Measurements from ENCODE around the gene MMP15.

Gene MMP15

DNA sequence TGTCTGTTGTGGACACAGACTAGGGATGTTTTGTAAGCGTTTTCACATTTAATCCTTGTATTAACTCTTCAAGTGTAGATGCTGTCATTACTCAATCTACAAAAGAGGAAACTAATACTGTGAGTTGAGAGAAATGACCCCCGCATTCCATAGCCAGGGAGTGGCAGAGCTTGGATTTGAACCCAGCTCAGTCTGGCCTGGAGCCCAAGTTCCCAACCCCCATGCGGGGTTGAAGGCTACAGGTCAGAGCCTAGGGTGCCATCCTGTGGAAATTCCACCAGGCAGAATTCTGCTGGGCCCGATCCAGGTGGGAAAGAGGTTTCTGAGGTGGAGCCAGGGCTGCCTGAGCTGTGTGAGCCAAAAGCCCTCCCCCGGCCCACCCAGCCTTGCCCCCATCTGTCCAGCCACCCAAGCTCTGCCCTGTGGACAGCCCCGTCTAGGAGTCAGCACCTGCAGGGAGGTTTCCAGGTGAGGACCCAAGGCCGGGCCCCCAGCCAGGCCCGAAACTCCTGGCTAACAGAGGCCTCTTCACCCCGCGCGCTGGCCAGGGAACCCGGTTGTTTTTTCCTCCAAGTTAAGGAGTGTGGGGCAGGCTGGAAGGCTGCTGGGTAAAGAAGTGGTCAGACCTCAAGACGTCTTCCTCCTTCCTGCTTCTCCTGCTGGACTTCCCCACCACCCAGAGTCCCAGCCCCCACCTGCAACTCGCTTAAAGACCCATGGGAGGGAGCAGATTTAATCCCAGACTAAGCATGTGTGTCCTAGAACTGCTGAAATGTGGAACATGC lies 5.7 kb downstream of the MMP15 start:
- no peak overlapping the region for H3K4me3 ChIP-seq (ENCODE audit: low read length)
- no peak overlapping the region for H3K27ac ChIP-seq (ENCODE audit: low read length)
- no peak overlapping the region for H3K9ac ChIP-seq (ENCODE audit: low read depth, low read length)
- no peaks in the 10 kb centered on the region for H3K9me3 ChIP-seq (ENCODE audit: insufficient read depth, low read depth, low read length)
- H3K36me3 ChIP-seq (ENCODE audit: insufficient read depth, low read depth, low read length), result no peaks in the 10 kb centered on the region
- H3K27me3 ChIP-seq (ENCODE audit: insufficient read depth, low read length), result no peaks in the 10 kb centered on the region
- H3K4me1 ChIP-seq (ENCODE audit: insufficient read depth, low read length), result peaks cover 13% of the 10 kb centered on the region

DNA sequence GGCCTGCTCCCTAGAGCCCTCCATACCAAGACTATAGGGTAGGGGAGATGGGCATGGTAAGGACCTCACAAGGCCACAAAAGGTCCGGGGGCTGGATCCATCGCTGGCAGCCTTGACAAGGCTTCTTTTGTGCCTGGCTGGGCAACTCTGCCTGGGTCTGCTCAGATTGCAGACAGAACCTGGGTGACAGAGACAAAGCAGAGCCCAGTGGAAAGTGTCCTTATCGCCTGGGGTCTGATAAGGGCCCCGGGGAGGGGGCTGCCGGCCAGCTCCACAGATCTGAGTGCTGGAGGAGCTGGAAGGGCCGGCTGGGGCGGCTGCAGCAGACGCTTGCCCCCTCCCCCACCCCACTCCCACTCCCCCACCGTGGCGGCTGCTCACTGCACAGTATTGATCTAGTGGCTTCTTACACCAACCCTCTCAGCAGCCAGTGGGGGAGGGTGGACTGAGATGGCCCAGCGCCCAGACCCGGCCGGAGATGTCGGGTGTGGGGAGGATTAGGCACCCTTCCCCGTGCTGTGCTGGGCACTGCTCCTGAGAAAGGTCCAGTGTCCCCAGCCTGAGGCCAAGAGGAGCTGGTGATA lies 7.2 kb downstream of the MMP15 start:
- Histone ChIP-seq H3K36me3 (ENCODE audit: insufficient read depth, low read depth, low read length) (peaks cover 4% of the 10 kb centered on the region; the same call in 1 of the 2 replicates), H3K27me3 (ENCODE audit: insufficient read depth, low read length) (no peaks in the 10 kb centered on the region), H3K4me3 (ENCODE audit: low read length) (no peak overlapping the region), H3K9me3 (ENCODE audit: insufficient read depth, low read depth, low read length) (no peaks in the 10 kb centered on the region), H3K27ac (ENCODE audit: low read length) (no peak overlapping the region), H3K9ac (ENCODE audit: low read depth, low read length) (no peak overlapping the region), H3K4me1 (ENCODE audit: insufficient read depth, low read length) (peaks cover 13% of the 10 kb centered on the region)

DNA sequence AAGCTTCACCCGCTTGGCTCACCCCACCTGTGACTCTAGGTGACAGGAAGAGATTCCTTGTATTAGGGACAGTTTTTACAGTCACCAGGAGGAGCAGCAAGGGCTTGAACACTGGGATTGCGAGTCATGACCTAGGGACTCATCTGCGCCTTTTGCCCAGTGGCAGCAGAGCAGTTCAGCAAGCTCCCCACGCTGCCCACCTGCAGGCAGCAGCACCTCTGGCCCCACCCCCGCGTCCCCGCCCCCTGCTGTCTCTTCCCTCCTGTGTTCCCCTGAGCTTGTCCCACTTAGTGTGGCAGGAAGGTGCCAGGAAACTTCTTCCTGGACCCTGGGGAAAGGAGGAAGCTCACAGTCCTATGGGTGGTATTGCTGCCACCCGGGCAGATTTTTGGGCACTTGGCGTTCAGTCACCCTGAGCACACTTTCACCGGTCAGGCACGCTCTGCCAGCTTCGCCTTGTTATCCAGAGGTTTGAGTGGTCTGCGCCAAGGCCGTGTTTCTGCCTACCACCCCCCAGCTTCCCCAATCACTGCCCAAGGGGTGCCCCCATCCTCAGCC lies 8.7 kb downstream of the MMP15 start:
- Histone ChIP-seq H3K4me1 (ENCODE audit: insufficient read depth, low read length) (no peaks in the 10 kb centered on the region; the same call in 1 of the 2 replicates), H3K27me3 (ENCODE audit: insufficient read depth, low read length) (no peaks in the 10 kb centered on the region), H3K9me3 (ENCODE audit: insufficient read depth, low read depth, low read length) (no peaks in the 10 kb centered on the region), H3K4me3 (ENCODE audit: low read length) (no peak overlapping the region), H3K9ac (ENCODE audit: low read depth, low read length) (no peak overlapping the region), H3K36me3 (ENCODE audit: insufficient read depth, low read depth, low read length) (peaks cover 14% of the 10 kb centered on the region), H3K27ac (ENCODE audit: low read length) (no peak overlapping the region)

DNA sequence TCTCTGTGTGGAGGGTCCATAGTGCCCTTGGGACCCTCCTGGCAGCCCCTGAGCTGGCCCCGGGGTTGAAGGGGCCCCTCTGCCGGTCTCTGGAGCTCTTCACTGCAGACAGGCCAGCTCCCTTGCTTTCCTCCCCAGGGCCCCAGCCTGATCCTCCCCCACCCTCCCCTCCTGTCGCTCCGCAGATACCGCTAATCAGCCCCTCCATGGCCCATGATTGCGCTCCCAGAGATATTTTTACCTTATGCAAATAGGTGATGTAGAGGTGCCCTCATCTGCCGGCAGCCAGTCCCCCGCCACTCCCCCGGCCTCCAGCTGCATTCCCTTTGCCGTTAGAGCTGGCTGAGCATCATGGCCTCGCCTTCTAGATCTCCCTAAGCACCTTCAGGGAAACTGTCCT lies 9.2 kb downstream of the MMP15 start:
- no peak overlapping the region for H3K9ac ChIP-seq (ENCODE audit: low read depth, low read length)

DNA sequence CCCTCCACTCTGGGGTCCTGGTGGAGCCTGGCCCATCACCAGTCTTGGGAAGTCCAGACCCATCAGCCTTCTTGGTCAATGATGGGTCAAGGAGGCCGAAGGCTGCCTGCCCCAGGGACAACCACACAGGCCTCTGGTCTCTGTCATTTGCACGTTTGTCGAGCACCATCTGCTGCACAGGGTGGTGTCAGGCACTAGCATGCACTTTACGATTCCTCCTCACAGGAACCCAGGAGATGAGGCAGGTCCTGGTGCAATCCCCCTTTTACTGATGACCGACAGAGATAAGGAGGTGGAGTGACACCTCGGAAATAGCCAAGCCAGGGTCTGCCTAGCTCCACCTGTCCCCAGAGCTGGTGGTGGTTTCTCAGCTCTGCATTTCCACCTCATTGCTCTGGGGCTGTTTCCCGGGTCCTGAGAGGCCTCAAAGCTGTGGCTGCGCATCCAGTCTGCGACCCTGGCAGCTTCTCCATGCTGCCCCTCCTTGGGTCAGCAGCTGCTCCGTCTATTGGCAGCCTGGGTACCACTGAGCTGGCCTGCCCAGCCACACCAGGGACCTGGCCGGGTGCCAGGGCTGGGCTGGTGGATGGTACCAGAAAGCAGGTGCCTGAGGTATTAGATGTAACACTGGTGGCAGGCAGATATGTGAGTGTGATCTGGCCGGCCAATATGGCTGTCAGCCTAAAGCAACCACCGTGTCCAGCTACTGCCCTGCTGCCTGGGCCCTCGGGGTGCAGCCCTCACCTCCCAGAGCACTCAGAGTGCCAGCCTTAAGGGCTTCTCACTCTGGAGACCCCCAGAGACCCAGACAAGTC lies 10.0 kb downstream of the MMP15 start:
- Histone ChIP-seq H3K9ac (ENCODE audit: low read depth, low read length) (no peak overlapping the region), H3K4me3 (ENCODE audit: low read length) (no peak overlapping the region), H3K27ac (ENCODE audit: low read length) (no peak overlapping the region), H3K9me3 (ENCODE audit: insufficient read depth, low read depth, low read length) (no peaks in the 10 kb centered on the region), H3K27me3 (ENCODE audit: insufficient read depth, low read length) (no peaks in the 10 kb centered on the region), H3K36me3 (ENCODE audit: insufficient read depth, low read depth, low read length) (peaks cover 28% of the 10 kb centered on the region), H3K4me1 (ENCODE audit: insufficient read depth, low read length) (no peaks in the 10 kb centered on the region; the same call in 1 of the 2 replicates)

More for the DNA sequence above, 9.2 kb downstream of the MMP15 start:
- Histone ChIP-seq H3K36me3 (ENCODE audit: insufficient read depth, low read depth, low read length) (peaks cover 20% of the 10 kb centered on the region), H3K9me3 (ENCODE audit: insufficient read depth, low read depth, low read length) (no peaks in the 10 kb centered on the region), H3K4me1 (ENCODE audit: insufficient read depth, low read length) (no peaks in the 10 kb centered on the region; the same call in 1 of the 2 replicates), H3K27ac (ENCODE audit: low read length) (no peak overlapping the region), H3K27me3 (ENCODE audit: insufficient read depth, low read length) (no peaks in the 10 kb centered on the region), H3K4me3 (ENCODE audit: low read length) (no peak overlapping the region)

DNA sequence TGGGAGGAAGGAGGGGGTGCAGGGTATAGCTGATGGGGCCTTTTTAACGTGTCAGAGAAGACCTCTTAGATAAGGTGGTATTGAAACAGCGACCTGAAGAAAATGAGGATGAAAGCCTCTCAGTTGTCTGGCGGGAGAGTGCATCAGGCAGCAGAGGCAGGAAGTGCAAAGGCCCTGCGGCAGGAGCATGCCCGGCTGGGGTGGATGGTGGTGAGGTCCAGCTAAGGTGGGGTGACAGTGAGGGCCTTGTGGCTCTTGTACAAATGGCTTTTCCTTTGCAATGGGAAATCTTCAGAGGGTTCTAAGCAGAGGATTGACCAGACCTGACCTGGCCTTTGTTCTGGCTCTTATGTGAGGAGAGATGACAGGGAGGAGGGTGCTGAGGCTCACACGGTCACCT lies 11.4 kb downstream of the MMP15 start:
- Histone ChIP-seq H3K4me1 (ENCODE audit: insufficient read depth, low read length) (no peaks in the 10 kb centered on the region; the same call in 1 of the 2 replicates), H3K9ac (ENCODE audit: low read depth, low read length) (no peak overlapping the region), H3K27ac (ENCODE audit: low read length) (no peak overlapping the region), H3K4me3 (ENCODE audit: low read length) (no peak overlapping the region), H3K27me3 (ENCODE audit: insufficient read depth, low read length) (no peaks in the 10 kb centered on the region), H3K9me3 (ENCODE audit: insufficient read depth, low read depth, low read length) (no peaks in the 10 kb centered on the region), H3K36me3 (ENCODE audit: insufficient read depth, low read depth, low read length) (peaks cover 33% of the 10 kb centered on the region)

DNA sequence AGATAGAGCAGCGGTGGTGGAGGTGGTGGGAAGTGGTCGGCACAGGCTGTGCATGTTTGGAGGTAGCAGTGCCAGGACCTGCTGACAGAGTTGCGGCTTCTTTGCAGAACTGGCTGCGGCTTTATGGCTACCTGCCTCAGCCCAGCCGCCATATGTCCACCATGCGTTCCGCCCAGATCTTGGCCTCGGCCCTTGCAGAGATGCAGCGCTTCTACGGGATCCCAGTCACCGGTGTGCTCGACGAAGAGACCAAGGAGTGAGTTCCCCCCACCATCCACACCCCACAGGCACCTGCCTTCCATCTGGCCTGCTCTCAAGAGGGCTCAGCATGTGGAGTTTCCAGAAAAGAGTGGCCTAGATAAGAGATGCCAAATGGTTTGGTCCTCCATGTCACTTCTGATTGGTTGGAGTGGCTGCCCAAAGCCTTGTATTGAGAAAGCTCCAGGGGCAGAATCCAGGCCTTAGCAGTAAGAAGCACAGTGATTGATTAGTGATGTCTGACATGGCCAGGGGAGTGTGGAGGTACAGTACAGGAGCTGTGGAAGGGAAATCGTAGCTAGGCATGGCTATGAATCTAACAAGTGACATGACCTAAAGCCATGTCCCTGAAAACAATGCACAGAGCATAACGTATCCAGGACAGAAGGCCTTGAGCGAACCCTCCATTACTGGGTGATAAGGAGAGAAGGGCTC lies 12.0 kb downstream of the MMP15 start:
- Histone ChIP-seq H3K27ac (ENCODE audit: low read length) (no peak overlapping the region), H3K36me3 (ENCODE audit: insufficient read depth, low read depth, low read length) (peaks cover 38% of the 10 kb centered on the region), H3K4me1 (ENCODE audit: insufficient read depth, low read length) (no peaks in the 10 kb centered on the region; the same call in 1 of the 2 replicates), H3K27me3 (ENCODE audit: insufficient read depth, low read length) (no peaks in the 10 kb centered on the region), H3K4me3 (ENCODE audit: low read length) (no peak overlapping the region), H3K9me3 (ENCODE audit: insufficient read depth, low read depth, low read length) (no peaks in the 10 kb centered on the region), H3K9ac (ENCODE audit: low read depth, low read length) (no peak overlapping the region)

DNA sequence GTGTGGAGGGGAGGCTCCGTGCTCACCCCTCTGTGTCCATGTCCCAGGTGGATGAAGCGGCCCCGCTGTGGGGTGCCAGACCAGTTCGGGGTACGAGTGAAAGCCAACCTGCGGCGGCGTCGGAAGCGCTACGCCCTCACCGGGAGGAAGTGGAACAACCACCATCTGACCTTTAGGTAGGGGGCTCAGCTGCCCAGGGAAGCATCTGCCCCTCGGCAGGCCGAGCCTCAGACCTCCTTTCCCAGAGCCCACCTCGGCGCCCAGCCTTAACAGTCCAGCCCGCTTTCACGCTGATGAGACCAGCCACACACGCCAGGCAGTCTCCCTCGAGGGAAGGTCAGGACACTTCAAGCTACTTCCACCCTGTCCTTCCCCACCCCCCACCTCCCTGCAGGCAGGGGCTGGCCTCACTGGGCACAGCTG lies 12.7 kb downstream of the MMP15 start:
- H3K4me3 ChIP-seq (ENCODE audit: low read length), result no peak overlapping the region
- no peaks in the 10 kb centered on the region for H3K4me1 ChIP-seq (ENCODE audit: insufficient read depth, low read length)
- H3K9me3 ChIP-seq (ENCODE audit: insufficient read depth, low read depth, low read length), result no peaks in the 10 kb centered on the region
- no peaks in the 10 kb centered on the region for H3K27me3 ChIP-seq (ENCODE audit: insufficient read depth, low read length)
- no peak overlapping the region for H3K9ac ChIP-seq (ENCODE audit: low read depth, low read length)
- no peak overlapping the region for H3K27ac ChIP-seq (ENCODE audit: low read length)
- H3K36me3 ChIP-seq (ENCODE audit: insufficient read depth, low read depth, low read length), result peaks cover 46% of the 10 kb centered on the region

DNA sequence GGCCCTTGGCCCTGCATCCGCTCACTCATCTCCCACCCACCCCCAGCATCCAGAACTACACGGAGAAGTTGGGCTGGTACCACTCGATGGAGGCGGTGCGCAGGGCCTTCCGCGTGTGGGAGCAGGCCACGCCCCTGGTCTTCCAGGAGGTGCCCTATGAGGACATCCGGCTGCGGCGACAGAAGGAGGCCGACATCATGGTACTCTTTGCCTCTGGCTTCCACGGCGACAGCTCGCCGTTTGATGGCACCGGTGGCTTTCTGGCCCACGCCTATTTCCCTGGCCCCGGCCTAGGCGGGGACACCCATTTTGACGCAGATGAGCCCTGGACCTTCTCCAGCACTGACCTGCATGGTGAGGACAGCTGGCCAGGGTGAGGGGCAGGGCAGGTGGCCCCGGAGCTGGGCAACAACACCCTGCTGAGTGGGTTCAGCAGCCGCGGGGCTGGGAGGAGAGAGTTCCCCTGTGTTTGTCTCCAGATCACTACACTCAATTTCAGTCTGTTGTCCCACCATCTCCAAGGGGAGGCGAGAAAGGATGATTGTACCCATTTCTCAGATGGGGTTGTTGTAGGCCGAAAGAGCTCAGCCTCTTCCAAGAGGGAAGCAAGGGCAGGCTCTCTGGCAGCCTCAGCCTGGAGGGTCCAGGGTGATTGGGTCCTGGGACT lies 14.4 kb downstream of the MMP15 start:
- H3K4me3 ChIP-seq (ENCODE audit: low read length), result no peak overlapping the region
- H3K27me3 ChIP-seq (ENCODE audit: insufficient read depth, low read length), result no peaks in the 10 kb centered on the region
- H3K9ac ChIP-seq (ENCODE audit: low read depth, low read length), result no peak overlapping the region
- H3K4me1 ChIP-seq (ENCODE audit: insufficient read depth, low read length), result no peaks in the 10 kb centered on the region
- H3K9me3 ChIP-seq (ENCODE audit: insufficient read depth, low read depth, low read length), result no peaks in the 10 kb centered on the region
- no peak overlapping the region for H3K27ac ChIP-seq (ENCODE audit: low read length)
- peaks cover 60% of the 10 kb centered on the region for H3K36me3 ChIP-seq (ENCODE audit: insufficient read depth, low read depth, low read length)

DNA sequence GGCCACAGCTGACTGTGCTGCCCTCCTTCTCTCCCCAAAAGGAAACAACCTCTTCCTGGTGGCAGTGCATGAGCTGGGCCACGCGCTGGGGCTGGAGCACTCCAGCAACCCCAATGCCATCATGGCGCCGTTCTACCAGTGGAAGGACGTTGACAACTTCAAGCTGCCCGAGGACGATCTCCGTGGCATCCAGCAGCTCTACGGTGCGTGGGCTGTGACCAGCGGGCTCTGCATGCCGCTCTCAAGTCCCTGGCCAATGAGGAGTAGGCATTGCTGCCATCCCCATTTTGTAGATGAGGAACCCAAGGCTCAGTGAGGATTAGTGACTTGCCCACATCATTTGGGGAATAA lies 14.9 kb downstream of the MMP15 start:
- Histone ChIP-seq H3K9ac (ENCODE audit: low read depth, low read length) (no peak overlapping the region), H3K27me3 (ENCODE audit: insufficient read depth, low read length) (no peaks in the 10 kb centered on the region), H3K4me3 (ENCODE audit: low read length) (no peak overlapping the region), H3K4me1 (ENCODE audit: insufficient read depth, low read length) (no peaks in the 10 kb centered on the region), H3K27ac (ENCODE audit: low read length) (no peak overlapping the region), H3K36me3 (ENCODE audit: insufficient read depth, low read depth, low read length) (peaks cover 60% of the 10 kb centered on the region), H3K9me3 (ENCODE audit: insufficient read depth, low read depth, low read length) (no peaks in the 10 kb centered on the region)
